Activated CD8-positive, alpha-beta memory T cell treated with anti-CD3 and anti-CD28 coated beads for 36 hours (primary cell): ENCODE data around the gene IFT80. TPM values are rescaled to one million over a fixed set of nuclear protein-coding genes. Genes with fewer than 3 reads are reported as not detected.
"Not testable (repeated sequence)": the region's sequence is repeated elsewhere in the genome, so short reads cannot be mapped to it uniquely, and the experiment has no call there.

ENCODE experiments used
- CTCF ChIA-PET: fragments of 350-600 bp; sonication (Branson Sonifier 250); formaldehyde crosslinking; loops from one replicate; lab custom pipeline; 2021; ENCODE audit warnings: antibody characterized with exemption; lab: Charles Lee
- POLR2A ChIA-PET: fragments of 350-600 bp; sonication (Branson Sonifier 250); formaldehyde crosslinking; loops from one replicate; lab custom pipeline; 2021; ENCODE audit warnings: antibody characterized with exemption; lab: Charles Lee
- total RNA-seq, 2 experiments: library from RNA; stranded (reverse); gene quantifications; one replicate each; pipeline ENCODE4 v1.2.3, GENCODE V29; 2021

The IFT80 gene
- total RNA-seq, 2 experiments from 2014 or later = 9.9 to 10.9 TPM

- POLR2A ChIA-PET = no interaction called here
- CTCF ChIA-PET = no interaction called here
Measured at GRCh38 chr3:160296591-160296990, 102.4 kb downstream of the IFT80 start.

GRCh38 chr3:160291909-160292299, 107.1 kb downstream of the IFT80 start:
- ChIA-PET CTCF (no interaction called here), POLR2A (no interaction called here)

- ChIA-PET CTCF (no interaction called here), POLR2A (no interaction called here)
Measured at GRCh38 chr3:160291290-160291908, 107.6 kb downstream of the IFT80 start.

GRCh38 chr3:160287666-160288065, 111.4 kb downstream of the IFT80 start:
- ChIA-PET CTCF (no interaction called here), POLR2A (no interaction called here)

GRCh38 chr3:160286231-160286630, 112.8 kb downstream of the IFT80 start:
- CTCF ChIA-PET = no interaction called here
- POLR2A ChIA-PET = no interaction called here

- ChIA-PET CTCF (no interaction called here), POLR2A (no interaction called here)
Measured at GRCh38 chr3:160280836-160281235, 118.2 kb downstream of the IFT80 start.

GRCh38 chr3:160279657-160280056, 119.4 kb downstream of the IFT80 start:
- ChIA-PET CTCF (no interaction called here), POLR2A (no interaction called here)

- ChIA-PET POLR2A (no interaction called here), CTCF (no interaction called here)
Measured at GRCh38 chr3:160278210-160278609, 120.8 kb downstream of the IFT80 start.

GRCh38 chr3:160265088-160265487, 133.9 kb downstream of the IFT80 start:
- ChIA-PET POLR2A (no interaction called here), CTCF (no interaction called here)

GRCh38 chr3:160260587-160261270, 138.3 kb downstream of the IFT80 start:
- POLR2A ChIA-PET = no interaction called here
- CTCF ChIA-PET = no interaction called here

- POLR2A ChIA-PET = no interaction called here
Measured at GRCh38 chr3:160259589-160259988, 139.4 kb downstream of the IFT80 start.

GRCh38 chr3:160257606-160258005, 141.4 kb downstream of the IFT80 start:
- POLR2A ChIA-PET = no interaction called here

More at GRCh38 chr3:160259589-160259988, 139.4 kb downstream of the IFT80 start:
- CTCF ChIA-PET = no interaction called here

GRCh38 chr3:160253298-160253697, 145.7 kb downstream of the IFT80 start:
- CTCF ChIA-PET = no interaction called here
- POLR2A ChIA-PET = no interaction called here

More at GRCh38 chr3:160257606-160258005, 141.4 kb downstream of the IFT80 start:
- CTCF ChIA-PET = no interaction called here

- CTCF ChIA-PET = no interaction called here
Measured at GRCh38 chr3:160247766-160248165, 151.3 kb downstream of the IFT80 start.

GRCh38 chr3:160245261-160245800, 153.7 kb downstream of the IFT80 start:
- POLR2A ChIA-PET = no interaction called here
- CTCF ChIA-PET = no interaction called here

More at GRCh38 chr3:160247766-160248165, 151.3 kb downstream of the IFT80 start:
- POLR2A ChIA-PET = no interaction called here

- POLR2A ChIA-PET = not testable (repeated sequence)
Measured at GRCh38 chr3:160240719-160241118, 158.3 kb downstream of the IFT80 start.

GRCh38 chr3:160232014-160232413, 167.0 kb downstream of the IFT80 start:
- CTCF ChIA-PET = no interaction called here

More at GRCh38 chr3:160240719-160241118, 158.3 kb downstream of the IFT80 start:
- CTCF ChIA-PET = not testable (repeated sequence)

GRCh38 chr3:160227419-160227818, 171.6 kb downstream of the IFT80 start:
- CTCF ChIA-PET = no interaction called here
- POLR2A ChIA-PET = no interaction called here

More at GRCh38 chr3:160232014-160232413, 167.0 kb downstream of the IFT80 start:
- POLR2A ChIA-PET = no interaction called here

- POLR2A ChIA-PET = interaction anchor here (0.7 kb wide), 1 partner anchor 223 kb away, joined by 3 read pairs; the partner anchor contains the start of gene TRIM59
- CTCF ChIA-PET = interaction anchor here (1.5 kb wide), 1 partner anchor 194 kb away, joined by 5 read pairs; no protein-coding TSS in a partner anchor
Measured at GRCh38 chr3:160226026-160226907, 172.8 kb downstream of the IFT80 start.
